ENCODE data around the gene APOL1.

The APOL1 gene

GRCh38 chr22:36305813-36306212 lies 52.9 kb downstream of the APOL1 start:
- in situ Hi-C loops (cut with MboI; ENCODE audit: low sequenced_read_pairs), result loop anchor here (5.0 kb wide), 1 partner anchor 166 kb away; no protein-coding TSS in a partner anchor

GRCh38 chr22:36306227-36306626 lies 53.3 kb downstream of the APOL1 start:
- in situ Hi-C loops (cut with MboI; ENCODE audit: low sequenced_read_pairs), result loop anchor here (5.0 kb wide), 1 partner anchor 166 kb away; no protein-coding TSS in a partner anchor

- in situ Hi-C loops (cut with MboI; ENCODE audit: low sequenced_read_pairs), result loop anchor here (5.0 kb wide), 1 partner anchor 163 kb away; no protein-coding TSS in a partner anchor
These were observed 55.9 kb downstream of the APOL1 start for GRCh38 chr22:36308880-36309279.

- in situ Hi-C loops (cut with MboI; ENCODE audit: low sequenced_read_pairs), result no loop called here
These were observed 58.6 kb downstream of the APOL1 start for GRCh38 chr22:36311386-36312085.

- in situ Hi-C loops (cut with MboI; ENCODE audit: low sequenced_read_pairs), result no loop called here
These were observed 62.4 kb downstream of the APOL1 start for GRCh38 chr22:36315325-36315724.

GRCh38 chr22:36316419-36316818 lies 63.5 kb downstream of the APOL1 start:
- in situ Hi-C loops (cut with MboI; ENCODE audit: low sequenced_read_pairs), result no loop called here

All from HL-60/S4 treated with phorbol 12-myristate 13-acetate at 8.2 ng/mL for 4 days and 3 days (cell line).